Neural progenitor cell (in vitro differentiated cells): Measurements from ENCODE around the gene CGB5. TPM values are rescaled to one million over a fixed set of nuclear protein-coding genes. Genes with fewer than 3 reads are reported as not detected.
"Not testable (repeated sequence)": the region's sequence is repeated elsewhere in the genome, so short reads cannot be mapped to it uniquely, and the experiment has no call there.

ENCODE experiments used
- DNase-seq: peaks from one replicate; pipeline ENCODE4 v3.0.0-alpha.2; 2016; ENCODE audit warnings: low spot score
- H2AFZ ChIP-seq: fragments of 200-600 bp; sonication (generic); replicated peaks from 2 replicates; pipeline ENCODE4 v1.6.1; 2016; ENCODE audit warnings: antibody characterized with exemption
- H3F3A ChIP-seq: fragments of 200-600 bp; sonication (generic); 2 replicates; pipeline ENCODE4 v1.6.1; 2016; ENCODE audit warnings: antibody characterized with exemption, low read depth
- H3K27ac ChIP-seq: fragments of 200-600 bp; sonication (generic); 2 replicates; pipeline ENCODE4 v1.5.1; 2016; ENCODE audit warnings: mild to moderate bottlenecking
- H3K27me3 ChIP-seq: fragments of 200-600 bp; sonication (generic); 2 replicates; pipeline ENCODE4 v1.6.1; 2016; ENCODE audit warnings: mild to moderate bottlenecking, moderate library complexity
- H3K36me3 ChIP-seq: fragments of 200-600 bp; sonication (generic); 2 replicates; pipeline ENCODE4 v1.5.1; 2016
- H3K4me1 ChIP-seq: fragments of 200-600 bp; sonication (generic); 2 replicates; pipeline ENCODE4 v1.6.1; 2016; ENCODE audit warnings: mixed run types
- H3K4me2 ChIP-seq: fragments of 200-600 bp; sonication (generic); 2 replicates; pipeline ENCODE4 v1.6.1; 2016
- H3K4me3 ChIP-seq: fragments of 200-600 bp; sonication (generic); 2 replicates; pipeline ENCODE4 v1.5.1; 2016
- H3K79me2 ChIP-seq: fragments of 200-600 bp; sonication (generic); 2 replicates; pipeline ENCODE4 v1.6.1; 2016; ENCODE audit warnings: low read depth
- H3K9ac ChIP-seq: fragments of 200-600 bp; sonication (generic); 2 replicates; pipeline ENCODE4 v1.6.1; 2016
- H3K9me3 ChIP-seq: fragments of 200-600 bp; sonication (generic); 2 replicates; pipeline ENCODE4 v1.5.1; 2016; ENCODE audit warnings: low read depth
- H4K20me1 ChIP-seq: fragments of 200-600 bp; sonication (generic); 2 replicates; pipeline ENCODE4 v1.6.1; 2016; ENCODE audit warnings: low read depth
- H3K27ac Mint-ChIP-seq: 3 replicates; pipeline ENCODE4 v1.8.0; 2021; ENCODE audit warnings: mixed read lengths
- H3K27me3 Mint-ChIP-seq: 2 replicates; pipeline ENCODE4 v1.8.0; 2022; ENCODE audit warnings: low read depth, mild to moderate bottlenecking, inconsistent platforms, moderate library complexity, mixed read lengths; ENCODE audit not compliant: insufficient read depth
- H3K36me3 Mint-ChIP-seq: 3 replicates; pipeline ENCODE4 v1.8.0; 2021; ENCODE audit warnings: mixed read lengths
- H3K4me1 Mint-ChIP-seq: 3 replicates; pipeline ENCODE4 v1.8.0; 2021; ENCODE audit warnings: mixed read lengths
- H3K4me3 Mint-ChIP-seq: 3 replicates; pipeline ENCODE4 v1.8.0; 2021; ENCODE audit warnings: mild to moderate bottlenecking, moderate library complexity, mixed read lengths
- H3K9me3 Mint-ChIP-seq: 3 replicates; pipeline ENCODE4 v1.8.0; 2020; ENCODE audit warnings: mixed read lengths
- CTCF ChIP-seq: fragments of 200-600 bp; sonication (generic); IDR thresholded peaks from 2 replicates; pipeline ENCODE4 v1.5.1; 2017; ENCODE audit warnings: antibody characterized with exemption, mild to moderate bottlenecking
- EZH2 ChIP-seq: fragments of 200-600 bp; sonication (generic); IDR thresholded peaks from 2 replicates; pipeline ENCODE4 v1.6.1; 2017; ENCODE audit warnings: antibody characterized with exemption, mild to moderate bottlenecking, moderate library complexity
- EZH2phosphoT487 ChIP-seq: fragments of 200-600 bp; sonication (generic); IDR thresholded peaks from 2 replicates; pipeline ENCODE4 v1.6.1; 2017; ENCODE audit warnings: antibody characterized with exemption
- total RNA-seq: library from RNA; depleted of rRNA; stranded (reverse); fragments of >200 nt; gene quantifications from 2 replicates; pipeline ENCODE4 v1.2.3, GENCODE V29; 2015; ENCODE audit warnings: low replicate concordance

Gene CGB5
- total RNA-seq, 1 donor from 2014 or later = not detected

- no peaks in the 10 kb centered on the region for H3K9me3 Mint-ChIP-seq
- H3K27me3 Mint-ChIP-seq = peaks cover 8% of the 10 kb centered on the region
- Histone ChIP-seq H4K20me1 (no peaks in the 10 kb centered on the region), H3K79me2 (no peaks in the 10 kb centered on the region), H3K4me2 (no peak overlapping the region), H3K9ac (no peak overlapping the region), H3K4me1 (no peaks in the 10 kb centered on the region), H3K27me3 (no peaks in the 10 kb centered on the region), H3K4me3 (no peak overlapping the region), H3F3A (no peaks in the 10 kb centered on the region), H3K36me3 (no peaks in the 10 kb centered on the region), H3K9me3 (no peaks in the 10 kb centered on the region), H2AFZ (no peak overlapping the region), H3K27ac (no peak overlapping the region)
- H3K4me1 Mint-ChIP-seq = peaks cover 5% of the 10 kb centered on the region
- no peak overlapping the region for H3K4me3 Mint-ChIP-seq
- TF ChIP-seq EZH2phosphoT487 (no peak), EZH2 (no peak), CTCF (no peak)
- no peak for DNase-seq
- H3K27ac Mint-ChIP-seq = no peak overlapping the region
- no peaks in the 10 kb centered on the region for H3K36me3 Mint-ChIP-seq
Observed at GRCh38 chr19:49042177-49042576, 1.5 kb upstream of the CGB5 start.

GRCh38 chr19:49042666-49043065 is 982 bp upstream of the CGB5 start:
- not testable (repeated sequence) for H3K4me2 ChIP-seq, H3K4me3 ChIP-seq, H3K27me3 Mint-ChIP-seq, H3K36me3 ChIP-seq, H3K4me3 Mint-ChIP-seq, H3K36me3 Mint-ChIP-seq, H3K9me3 Mint-ChIP-seq, H3K4me1 ChIP-seq, H3K27me3 ChIP-seq, DNase-seq, H3F3A ChIP-seq, H3K9ac ChIP-seq, H3K27ac Mint-ChIP-seq, H3K27ac ChIP-seq, H4K20me1 ChIP-seq, H3K79me2 ChIP-seq, H2AFZ ChIP-seq, H3K4me1 Mint-ChIP-seq, H3K9me3 ChIP-seq

- H3K36me3 ChIP-seq, H3K27ac ChIP-seq, H3K9ac ChIP-seq, H3K4me1 Mint-ChIP-seq, H4K20me1 ChIP-seq, H3K27ac Mint-ChIP-seq, H3K4me1 ChIP-seq, H3K36me3 Mint-ChIP-seq, H3K27me3 ChIP-seq, H3K4me2 ChIP-seq, H3K27me3 Mint-ChIP-seq, H3K9me3 Mint-ChIP-seq, H2AFZ ChIP-seq, H3K4me3 ChIP-seq, H3K4me3 Mint-ChIP-seq, H3K79me2 ChIP-seq, H3F3A ChIP-seq, DNase-seq, H3K9me3 ChIP-seq: not testable (repeated sequence)
Observed at GRCh38 chr19:49049011-49049410, 5.4 kb downstream of the CGB5 start, which contains the start of gene CGB8. Gene CGB8, minus strand, starts transcription at chr19:49049111. Its CDS starts 372 bp downstream, at chr19:49048739.

GRCh38 chr19:49049834-49050233 is 6.2 kb downstream of the CGB5 start:
- not testable (repeated sequence) for DNase-seq, H3K79me2 ChIP-seq, H3K36me3 Mint-ChIP-seq, H3K27ac Mint-ChIP-seq, H3K4me3 ChIP-seq, H4K20me1 ChIP-seq, H3K9me3 ChIP-seq, H3K27me3 Mint-ChIP-seq, H3K27ac ChIP-seq, H3K4me1 Mint-ChIP-seq, H3K36me3 ChIP-seq, H3K9me3 Mint-ChIP-seq, H2AFZ ChIP-seq, H3F3A ChIP-seq, H3K4me3 Mint-ChIP-seq, H3K9ac ChIP-seq, H3K4me1 ChIP-seq, H3K4me2 ChIP-seq, H3K27me3 ChIP-seq

GRCh38 chr19:49050376-49051033 is 6.9 kb downstream of the CGB5 start:
- not testable (repeated sequence) for H3K27me3 Mint-ChIP-seq, H3K79me2 ChIP-seq, H3K4me1 ChIP-seq, H3K4me2 ChIP-seq, H3K4me3 Mint-ChIP-seq, H3K36me3 Mint-ChIP-seq, H3K4me3 ChIP-seq, H3K4me1 Mint-ChIP-seq, DNase-seq, H3F3A ChIP-seq, H3K9me3 Mint-ChIP-seq, H2AFZ ChIP-seq, H3K27ac Mint-ChIP-seq, H3K9ac ChIP-seq, H4K20me1 ChIP-seq, H3K36me3 ChIP-seq, H3K27me3 ChIP-seq, H3K27ac ChIP-seq, H3K9me3 ChIP-seq
